ENCODE results near the gene COIL.

The COIL gene

GRCh38 chr17:56925088-56925487, 35.8 kb downstream of the COIL start:
- no peak for DNase-seq (ENCODE audit: low read depth)
- H3K4me3 ChIP-seq (ENCODE audit: low read depth, low read length) = no peak overlapping the region
- TF ChIP-seq MYC (IDR thresholded peaks at IDR 0.05; ENCODE audit: low read depth, low read length) (no peak), MAX (IDR thresholded peaks at IDR 0.05; ENCODE audit: low read depth, low read length) (no peak), CTCF (IDR thresholded peaks at IDR 0.05; ENCODE audit: low read depth, low read length) (no peak), POLR2A (IDR thresholded peaks at IDR 0.05; ENCODE audit: extremely low read depth, insufficient read length) (no peak)

GRCh38 chr17:56919717-56920116, 41.1 kb downstream of the COIL start:
- TF ChIP-seq CTCF (IDR thresholded peaks at IDR 0.05; ENCODE audit: low read depth, low read length) = no peak
- DNase-seq (ENCODE audit: low read depth) = no peak
- no peak overlapping the region for H3K4me3 ChIP-seq (ENCODE audit: low read depth, low read length)

GRCh38 chr17:56918916-56919315, 41.9 kb downstream of the COIL start:
- peak; percentile 90 for DNase-seq (ENCODE audit: low read depth)
- no peak for TF ChIP-seq POLR2A (IDR thresholded peaks at IDR 0.05; ENCODE audit: extremely low read depth, insufficient read length)
- peak; percentile 72 for TF ChIP-seq MAX (IDR thresholded peaks at IDR 0.05; ENCODE audit: low read depth, low read length)
- no peak overlapping the region for H3K4me3 ChIP-seq (ENCODE audit: low read depth, low read length)

GRCh38 chr17:56917559-56918296, 43.1 kb downstream of the COIL start:
- DNase-seq (ENCODE audit: low read depth) = no peak
- TF ChIP-seq CTCF (IDR thresholded peaks at IDR 0.05; ENCODE audit: low read depth, low read length) (no peak), MAX (IDR thresholded peaks at IDR 0.05; ENCODE audit: low read depth, low read length) (no peak), POLR2A (IDR thresholded peaks at IDR 0.05; ENCODE audit: extremely low read depth, insufficient read length) (no peak), MYC (IDR thresholded peaks at IDR 0.05; ENCODE audit: low read depth, low read length) (no peak)
- H3K4me3 ChIP-seq (ENCODE audit: low read depth, low read length) = no peak overlapping the region

- DNase-seq (ENCODE audit: low read depth) = no peak
- H3K4me3 ChIP-seq (ENCODE audit: low read depth, low read length) = peak overlapping the region; percentile 85
- TF ChIP-seq MYC (IDR thresholded peaks at IDR 0.05; ENCODE audit: low read depth, low read length) (no peak), CTCF (IDR thresholded peaks at IDR 0.05; ENCODE audit: low read depth, low read length) (no peak), POLR2A (IDR thresholded peaks at IDR 0.05; ENCODE audit: extremely low read depth, insufficient read length) (no peak), MAX (IDR thresholded peaks at IDR 0.05; ENCODE audit: low read depth, low read length) (no peak)
Observed at GRCh38 chr17:56914581-56915273, 46.1 kb downstream of the COIL start.

- TF ChIP-seq MAX (IDR thresholded peaks at IDR 0.05; ENCODE audit: low read depth, low read length) = peak; percentile 89
- TF ChIP-seq MYC (IDR thresholded peaks at IDR 0.05; ENCODE audit: low read depth, low read length) = peak; percentile 79
- peak; percentile 97 for TF ChIP-seq POLR2A (IDR thresholded peaks at IDR 0.05; ENCODE audit: extremely low read depth, insufficient read length)
- TF ChIP-seq CTCF (IDR thresholded peaks at IDR 0.05; ENCODE audit: low read depth, low read length) = no peak
- peak; percentile 95 for DNase-seq (ENCODE audit: low read depth)
- peak within 1 kb of the TSS; percentile 91 for H3K4me3 ChIP-seq (ENCODE audit: low read depth, low read length)
Observed at GRCh38 chr17:56913867-56914580, 46.8 kb downstream of the COIL start, which contains the start of gene TRIM25. Gene TRIM25, minus strand, starts transcription at chr17:56914049. Its CDS starts 61 bp downstream, at chr17:56913988.

All from NB4 (cell line).